ENCODE results near the gene TMEM52. TPM values are rescaled to one million over a fixed set of nuclear protein-coding genes. Genes with fewer than 3 reads are reported as not detected.

TMEM52 gene
- total RNA-seq, 1 donor: 0.31 TPM

- Histone ChIP-seq H3K4me1 (ENCODE audit: insufficient read depth, low read length) (no peaks in the 10 kb centered on the region), H3K4me3 (ENCODE audit: low read length) (no peak overlapping the region), H3K27me3 (ENCODE audit: insufficient read depth, low read length) (no peaks in the 10 kb centered on the region), H3K9me3 (ENCODE audit: low read depth, low read length) (no peaks in the 10 kb centered on the region)
Measured at GRCh38 chr1:1956101-1956500, 37.0 kb upstream of the TMEM52 start.

- H3K4me3 ChIP-seq (ENCODE audit: low read length): no peak overlapping the region
- H3K9me3 ChIP-seq (ENCODE audit: low read depth, low read length): no peaks in the 10 kb centered on the region
- H3K27me3 ChIP-seq (ENCODE audit: insufficient read depth, low read length): no peaks in the 10 kb centered on the region
- no peaks in the 10 kb centered on the region for H3K4me1 ChIP-seq (ENCODE audit: insufficient read depth, low read length)
Measured at GRCh38 chr1:1955621-1956094, 36.6 kb upstream of the TMEM52 start.

- no peaks in the 10 kb centered on the region for H3K4me1 ChIP-seq (ENCODE audit: insufficient read depth, low read length)
- H3K4me3 ChIP-seq (ENCODE audit: low read length): no peak overlapping the region
- H3K27me3 ChIP-seq (ENCODE audit: insufficient read depth, low read length): no peaks in the 10 kb centered on the region
- H3K9me3 ChIP-seq (ENCODE audit: low read depth, low read length): no peaks in the 10 kb centered on the region
Measured at GRCh38 chr1:1954831-1955441, 35.9 kb upstream of the TMEM52 start.

GRCh38 chr1:1954015-1954414 is 34.9 kb upstream of the TMEM52 start:
- Histone ChIP-seq H3K27me3 (ENCODE audit: insufficient read depth, low read length) (no peaks in the 10 kb centered on the region), H3K4me3 (ENCODE audit: low read length) (no peak overlapping the region), H3K4me1 (ENCODE audit: insufficient read depth, low read length) (no peaks in the 10 kb centered on the region), H3K9me3 (ENCODE audit: low read depth, low read length) (no peaks in the 10 kb centered on the region)

GRCh38 chr1:1950940-1951339 is 31.9 kb upstream of the TMEM52 start:
- Histone ChIP-seq H3K4me3 (ENCODE audit: low read length) (no peak overlapping the region), H3K4me1 (ENCODE audit: insufficient read depth, low read length) (no peaks in the 10 kb centered on the region), H3K27me3 (ENCODE audit: insufficient read depth, low read length) (no peaks in the 10 kb centered on the region), H3K9me3 (ENCODE audit: low read depth, low read length) (no peaks in the 10 kb centered on the region)

GRCh38 chr1:1948783-1949182 is 29.7 kb upstream of the TMEM52 start:
- H3K4me1 ChIP-seq (ENCODE audit: insufficient read depth, low read length): peaks cover 3% of the 10 kb centered on the region
- no peaks in the 10 kb centered on the region for H3K27me3 ChIP-seq (ENCODE audit: insufficient read depth, low read length)
- no peak overlapping the region for H3K4me3 ChIP-seq (ENCODE audit: low read length)
- no peaks in the 10 kb centered on the region for H3K9me3 ChIP-seq (ENCODE audit: low read depth, low read length)

GRCh38 chr1:1947493-1947892 is 28.4 kb upstream of the TMEM52 start:
- Histone ChIP-seq H3K4me1 (ENCODE audit: insufficient read depth, low read length) (peaks cover 3% of the 10 kb centered on the region), H3K9me3 (ENCODE audit: low read depth, low read length) (no peaks in the 10 kb centered on the region), H3K27me3 (ENCODE audit: insufficient read depth, low read length) (no peaks in the 10 kb centered on the region), H3K4me3 (ENCODE audit: low read length) (no peak overlapping the region)

GRCh38 chr1:1946540-1946939 is 27.5 kb upstream of the TMEM52 start:
- H3K4me3 ChIP-seq (ENCODE audit: low read length): no peak overlapping the region
- no peaks in the 10 kb centered on the region for H3K27me3 ChIP-seq (ENCODE audit: insufficient read depth, low read length)
- H3K9me3 ChIP-seq (ENCODE audit: low read depth, low read length): no peaks in the 10 kb centered on the region
- peaks cover 3% of the 10 kb centered on the region for H3K4me1 ChIP-seq (ENCODE audit: insufficient read depth, low read length)

- no peaks in the 10 kb centered on the region for H3K27me3 ChIP-seq (ENCODE audit: insufficient read depth, low read length)
- H3K4me1 ChIP-seq (ENCODE audit: insufficient read depth, low read length): peaks cover 3% of the 10 kb centered on the region
- H3K9me3 ChIP-seq (ENCODE audit: low read depth, low read length): no peaks in the 10 kb centered on the region
- no peak overlapping the region for H3K4me3 ChIP-seq (ENCODE audit: low read length)
Measured at GRCh38 chr1:1945782-1946393, 26.8 kb upstream of the TMEM52 start.

- H3K9me3 ChIP-seq (ENCODE audit: low read depth, low read length): no peaks in the 10 kb centered on the region
- no peaks in the 10 kb centered on the region for H3K27me3 ChIP-seq (ENCODE audit: insufficient read depth, low read length)
- H3K4me3 ChIP-seq (ENCODE audit: low read length): no peak overlapping the region
- peaks cover 3% of the 10 kb centered on the region for H3K4me1 ChIP-seq (ENCODE audit: insufficient read depth, low read length)
Measured at GRCh38 chr1:1943834-1944570, 24.9 kb upstream of the TMEM52 start.

GRCh38 chr1:1942753-1943656 is 23.9 kb upstream of the TMEM52 start:
- Histone ChIP-seq H3K4me3 (ENCODE audit: low read length) (no peak overlapping the region), H3K9me3 (ENCODE audit: low read depth, low read length) (no peaks in the 10 kb centered on the region), H3K27me3 (ENCODE audit: insufficient read depth, low read length) (no peaks in the 10 kb centered on the region), H3K4me1 (ENCODE audit: insufficient read depth, low read length) (peaks cover 3% of the 10 kb centered on the region)

- H3K4me1 ChIP-seq (ENCODE audit: insufficient read depth, low read length): peaks cover 3% of the 10 kb centered on the region
- no peaks in the 10 kb centered on the region for H3K27me3 ChIP-seq (ENCODE audit: insufficient read depth, low read length)
- no peak overlapping the region for H3K4me3 ChIP-seq (ENCODE audit: low read length)
- H3K9me3 ChIP-seq (ENCODE audit: low read depth, low read length): no peaks in the 10 kb centered on the region
Measured at GRCh38 chr1:1941868-1942752, 23.0 kb upstream of the TMEM52 start.

GRCh38 chr1:1941211-1941841 is 22.2 kb upstream of the TMEM52 start:
- Histone ChIP-seq H3K27me3 (ENCODE audit: insufficient read depth, low read length) (no peaks in the 10 kb centered on the region), H3K4me3 (ENCODE audit: low read length) (no peak overlapping the region), H3K9me3 (ENCODE audit: low read depth, low read length) (no peaks in the 10 kb centered on the region), H3K4me1 (ENCODE audit: insufficient read depth, low read length) (peaks cover 3% of the 10 kb centered on the region)

- peaks cover 3% of the 10 kb centered on the region for H3K4me1 ChIP-seq (ENCODE audit: insufficient read depth, low read length)
- no peak overlapping the region for H3K4me3 ChIP-seq (ENCODE audit: low read length)
- H3K27me3 ChIP-seq (ENCODE audit: insufficient read depth, low read length): no peaks in the 10 kb centered on the region
- H3K9me3 ChIP-seq (ENCODE audit: low read depth, low read length): no peaks in the 10 kb centered on the region
Measured at GRCh38 chr1:1940123-1940425, 21.0 kb upstream of the TMEM52 start.
